DOHH2 (cell line): ENCODE results near the gene FYB1.

Experiments used
- CTCF ChIP-seq: fragments of 200-600 bp; sonication (generic); IDR thresholded peaks from one replicate; pipeline ENCODE4 v1.5.1; 2014; ENCODE audit warnings: antibody characterized with exemption, mild to moderate bottlenecking, low read depth, low read length; ENCODE audit not compliant: poor library complexity, severe bottlenecking
- EZH2phosphoT487 ChIP-seq: fragments of 200-600 bp; sonication (generic); IDR thresholded peaks from 2 replicates; pipeline ENCODE4 v1.6.1; 2017; ENCODE audit warnings: borderline replicate concordance, mild to moderate bottlenecking, antibody characterized with exemption, low read length, moderate library complexity, mixed read lengths

GRCh38 chr5:39132128-39132447 lies 87.3 kb downstream of the FYB1 start:
- TF ChIP-seq CTCF (no peak), EZH2phosphoT487 (no peak)
